ENCODE data around the gene UMAD1.
"Not testable (repeated sequence)": the region's sequence is repeated elsewhere in the genome, so short reads cannot be mapped to it uniquely, and the experiment has no call there.

Gene UMAD1

DNA sequence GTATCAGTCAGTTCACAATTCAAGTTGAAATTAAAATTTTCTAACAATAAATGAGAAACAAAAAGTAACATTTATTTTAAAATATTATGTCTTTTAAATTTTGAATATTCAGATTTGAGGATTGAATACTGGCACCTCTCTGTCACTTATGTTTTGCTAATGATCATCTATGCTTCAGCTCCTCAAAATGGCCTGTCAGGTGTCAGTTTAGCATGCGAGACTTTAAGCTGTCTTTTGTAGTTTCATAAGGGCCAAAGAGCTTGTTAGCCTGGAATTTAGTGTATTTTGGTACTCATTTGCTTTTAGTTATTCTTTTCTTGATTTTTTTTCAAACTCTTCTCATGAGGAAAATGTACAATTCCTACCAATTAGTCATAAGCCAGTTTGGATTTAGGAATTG is 179.9 kb downstream of the UMAD1 start:
- DNase-seq = no peak
- H3K9me3 ChIP-seq (ENCODE audit: insufficient read depth, low read length, severe bottlenecking) = no peaks in the 10 kb centered on the region
- no peak overlapping the region for H2AFZ ChIP-seq (ENCODE audit: low read depth, low read length)
- ATAC-seq (ENCODE audit: insufficient read depth, low read depth) = no peak
- TF ChIP-seq, protein P1, sequence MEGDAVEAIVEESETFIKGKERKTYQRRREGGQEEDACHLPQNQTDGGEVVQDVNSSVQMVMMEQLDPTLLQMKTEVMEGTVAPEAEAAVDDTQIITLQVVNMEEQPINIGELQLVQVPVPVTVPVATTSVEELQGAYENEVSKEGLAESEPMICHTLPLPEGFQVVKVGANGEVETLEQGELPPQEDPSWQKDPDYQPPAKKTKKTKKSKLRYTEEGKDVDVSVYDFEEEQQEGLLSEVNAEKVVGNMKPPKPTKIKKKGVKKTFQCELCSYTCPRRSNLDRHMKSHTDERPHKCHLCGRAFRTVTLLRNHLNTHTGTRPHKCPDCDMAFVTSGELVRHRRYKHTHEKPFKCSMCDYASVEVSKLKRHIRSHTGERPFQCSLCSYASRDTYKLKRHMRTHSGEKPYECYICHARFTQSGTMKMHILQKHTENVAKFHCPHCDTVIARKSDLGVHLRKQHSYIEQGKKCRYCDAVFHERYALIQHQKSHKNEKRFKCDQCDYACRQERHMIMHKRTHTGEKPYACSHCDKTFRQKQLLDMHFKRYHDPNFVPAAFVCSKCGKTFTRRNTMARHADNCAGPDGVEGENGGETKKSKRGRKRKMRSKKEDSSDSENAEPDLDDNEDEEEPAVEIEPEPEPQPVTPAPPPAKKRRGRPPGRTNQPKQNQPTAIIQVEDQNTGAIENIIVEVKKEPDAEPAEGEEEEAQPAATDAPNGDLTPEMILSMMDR (IDR thresholded peaks at IDR 0.05; ENCODE audit: borderline replicate concordance, extremely low read depth, low read length, poor library complexity, severe bottlenecking) = no peak
- no peak for TF ChIP-seq EZH2 (IDR thresholded peaks at IDR 0.05; ENCODE audit: borderline replicate concordance, low read depth, low read length, severe bottlenecking)
- H3K4me2 ChIP-seq (ENCODE audit: insufficient read depth, low read length) = no peak overlapping the region
- no peak overlapping the region for H3K4me3 ChIP-seq (ENCODE audit: low read depth in 1 of 2, low read length in 2 of 2)
- H3K27ac ChIP-seq (ENCODE audit: low read length) = no peak overlapping the region
- no peaks in the 10 kb centered on the region for H3K4me1 ChIP-seq (ENCODE audit: insufficient read depth, low read length)
- no peaks in the 10 kb centered on the region for H3K36me3 ChIP-seq (ENCODE audit: insufficient read depth, low read length)
- no peak overlapping the region for H3K9ac ChIP-seq (ENCODE audit: low read depth, low read length)
- no peaks in the 10 kb centered on the region for H3K27me3 ChIP-seq (ENCODE audit: insufficient read depth, low read length, poor library complexity)
- no peaks in the 10 kb centered on the region for H3K79me2 ChIP-seq (ENCODE audit: insufficient read depth, low read length)
- H4K20me1 ChIP-seq (ENCODE audit: insufficient read depth, low read length) = no peaks in the 10 kb centered on the region

DNA sequence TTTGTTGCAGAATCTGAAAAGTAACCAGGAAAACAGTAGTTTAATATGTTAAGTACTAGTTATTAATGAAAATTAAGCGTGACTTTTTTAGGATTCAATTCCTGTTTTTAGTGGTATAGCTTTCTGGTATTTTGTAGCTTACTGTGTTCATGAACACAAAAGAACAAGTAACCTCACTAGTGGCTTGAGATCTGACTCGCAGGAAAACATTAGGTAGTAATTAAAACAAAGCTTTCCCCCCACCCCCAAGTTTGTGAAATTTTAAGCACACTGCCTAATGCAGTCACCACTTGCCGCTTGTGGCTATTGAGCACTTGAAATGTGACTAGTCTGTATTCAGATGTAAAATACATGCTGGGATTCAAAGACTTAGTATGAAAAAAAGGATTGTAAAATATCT is 180.4 kb downstream of the UMAD1 start:
- H3K36me3 ChIP-seq (ENCODE audit: insufficient read depth, low read length) = no peaks in the 10 kb centered on the region
- no peaks in the 10 kb centered on the region for H3K4me1 ChIP-seq (ENCODE audit: insufficient read depth, low read length)
- H3K4me2 ChIP-seq (ENCODE audit: insufficient read depth, low read length) = no peak overlapping the region
- H3K4me3 ChIP-seq (ENCODE audit: low read depth in 1 of 2, low read length in 2 of 2) = no peak overlapping the region
- DNase-seq = no peak
- no peak for ATAC-seq (ENCODE audit: insufficient read depth, low read depth)
- H3K9ac ChIP-seq (ENCODE audit: low read depth, low read length) = no peak overlapping the region
- no peaks in the 10 kb centered on the region for H3K79me2 ChIP-seq (ENCODE audit: insufficient read depth, low read length)
- H3K27me3 ChIP-seq (ENCODE audit: insufficient read depth, low read length, poor library complexity) = no peaks in the 10 kb centered on the region
- H3K27ac ChIP-seq (ENCODE audit: low read length) = no peak overlapping the region
- TF ChIP-seq, protein P1 (IDR thresholded peaks at IDR 0.05; ENCODE audit: borderline replicate concordance, extremely low read depth, low read length, poor library complexity, severe bottlenecking) = no peak
- TF ChIP-seq EZH2 (IDR thresholded peaks at IDR 0.05; ENCODE audit: borderline replicate concordance, low read depth, low read length, severe bottlenecking) = no peak
- H4K20me1 ChIP-seq (ENCODE audit: insufficient read depth, low read length) = no peaks in the 10 kb centered on the region
- no peak overlapping the region for H2AFZ ChIP-seq (ENCODE audit: low read depth, low read length)
- no peaks in the 10 kb centered on the region for H3K9me3 ChIP-seq (ENCODE audit: insufficient read depth, low read length, severe bottlenecking)

DNA sequence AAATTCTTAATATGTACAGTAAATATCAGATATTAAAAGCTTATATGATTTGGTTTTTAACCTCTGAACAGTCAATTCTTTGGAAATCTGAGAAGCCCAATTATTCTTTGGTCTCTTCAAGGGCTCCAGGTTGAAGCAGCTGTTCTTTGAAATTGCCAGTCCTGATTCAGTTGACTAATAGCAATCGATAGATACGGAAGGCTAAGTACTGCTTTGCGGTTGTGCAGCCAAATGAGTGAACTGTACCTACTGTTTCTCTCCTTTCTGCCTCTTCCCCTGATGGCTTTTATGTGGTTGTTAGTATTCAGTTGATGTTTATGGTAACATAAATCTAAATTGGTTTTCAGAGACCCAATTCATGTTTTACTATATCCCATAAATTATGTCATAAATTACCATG is 181.0 kb downstream of the UMAD1 start:
- Histone ChIP-seq H2AFZ (ENCODE audit: low read depth, low read length) (no peak overlapping the region), H3K27ac (ENCODE audit: low read length) (no peak overlapping the region), H3K4me3 (ENCODE audit: low read depth in 1 of 2, low read length in 2 of 2) (no peak overlapping the region), H4K20me1 (ENCODE audit: insufficient read depth, low read length) (no peaks in the 10 kb centered on the region), H3K4me1 (ENCODE audit: insufficient read depth, low read length) (no peaks in the 10 kb centered on the region), H3K27me3 (ENCODE audit: insufficient read depth, low read length, poor library complexity) (no peaks in the 10 kb centered on the region), H3K9me3 (ENCODE audit: insufficient read depth, low read length, severe bottlenecking) (no peaks in the 10 kb centered on the region), H3K9ac (ENCODE audit: low read depth, low read length) (no peak overlapping the region), H3K79me2 (ENCODE audit: insufficient read depth, low read length) (no peaks in the 10 kb centered on the region), H3K36me3 (ENCODE audit: insufficient read depth, low read length) (no peaks in the 10 kb centered on the region), H3K4me2 (ENCODE audit: insufficient read depth, low read length) (no peak overlapping the region)
- ATAC-seq (ENCODE audit: insufficient read depth, low read depth) (no peak), DNase-seq (no peak)
- TF ChIP-seq, protein P1 (IDR thresholded peaks at IDR 0.05; ENCODE audit: borderline replicate concordance, extremely low read depth, low read length, poor library complexity, severe bottlenecking) = no peak
- TF ChIP-seq EZH2 (IDR thresholded peaks at IDR 0.05; ENCODE audit: borderline replicate concordance, low read depth, low read length, severe bottlenecking) = no peak

DNA sequence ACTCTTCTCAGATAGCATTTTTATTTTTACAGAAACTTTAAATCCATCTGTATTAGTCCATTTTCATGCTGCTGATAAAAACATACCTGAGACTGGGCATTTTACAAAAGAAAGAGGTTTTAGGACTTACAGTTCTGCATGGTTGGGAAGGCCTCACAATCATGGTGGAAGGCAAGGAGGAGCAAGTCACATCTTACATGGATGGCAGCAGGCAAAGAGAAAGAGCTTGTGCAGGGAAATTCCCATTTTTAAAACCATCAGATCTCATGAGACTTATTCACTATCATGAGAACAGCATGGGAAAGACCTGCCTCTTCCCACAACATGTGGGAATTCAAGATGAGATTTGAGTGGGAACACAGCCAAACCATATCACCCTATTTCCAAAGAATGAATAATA is 184.7 kb downstream of the UMAD1 start:
- not testable (repeated sequence) for H3K4me3 ChIP-seq (ENCODE audit: low read depth in 1 of 2, low read length in 2 of 2); H3K9ac ChIP-seq (ENCODE audit: low read depth, low read length); H3K4me2 ChIP-seq (ENCODE audit: insufficient read depth, low read length); H2AFZ ChIP-seq (ENCODE audit: low read depth, low read length); ATAC-seq (ENCODE audit: insufficient read depth, low read depth); H3K36me3 ChIP-seq (ENCODE audit: insufficient read depth, low read length); H3K27ac ChIP-seq (ENCODE audit: low read length); H4K20me1 ChIP-seq (ENCODE audit: insufficient read depth, low read length); H3K9me3 ChIP-seq (ENCODE audit: insufficient read depth, low read length, severe bottlenecking); H3K4me1 ChIP-seq (ENCODE audit: insufficient read depth, low read length); DNase-seq; H3K27me3 ChIP-seq (ENCODE audit: insufficient read depth, low read length, poor library complexity); H3K79me2 ChIP-seq (ENCODE audit: insufficient read depth, low read length)

All from DND-41 (cell line).